HCT116 (cell line): Measurements from ENCODE around the gene PRPS1. TPM values are rescaled to one million over a fixed set of nuclear protein-coding genes. Genes with fewer than 3 reads are reported as not detected.

ENCODE experiments used
- ATAC-seq: fragments of 200-7000 bp; cut with Tn5 transposase; 2 replicates; pipeline ENCODE4 v1.9.1; 2020; ENCODE audit warnings: mild to moderate bottlenecking, moderate library complexity
- BruUV-seq: library from RNA; stranded (reverse); fragments of 400-500 nt; replicated peaks from 2 replicates; lab custom pipeline; 2021; lab: Mats Ljungman, UMichigan
- CTCF ChIA-PET: fragments of 300-600 bp; sonication (Branson Sonifier 250); formaldehyde crosslinking; loops from one replicate; lab custom pipeline; 2021; ENCODE audit warnings: antibody characterized with exemption; lab: Charles Lee
- POLR2A ChIA-PET: fragments of 300-600, 350-600 bp; sonication (Branson Sonifier 250); formaldehyde crosslinking; loops from one replicate; lab custom pipeline; 2021; ENCODE audit warnings: antibody characterized with exemption; lab: Charles Lee
- RAD21 ChIA-PET, 2 experiments: fragments of 300-600 bp; sonication (Branson Sonifier 250); formaldehyde crosslinking; loops; one replicate each; lab custom pipeline; 2023; ENCODE audit warnings: low total read pairs in 2 of 2; ENCODE audit not compliant: uncharacterized antibody in 2 of 2, unreplicated experiment in 2 of 2, low non-redundant PET in 1 of 2; lab: Charles Lee
- DNase-seq: peaks from one replicate; pipeline ENCODE4 v3.0.0-alpha.2; 2010; ENCODE audit warnings: low read depth, low spot score
- H2AFZ ChIP-seq: fragments of 200-600 bp; shearing (Covaris generic), sonication (generic); 2 replicates; pipeline ENCODE4 v1.6.1; 2017; ENCODE audit warnings: low read depth, mixed run types, mixed read lengths, antibody characterized with exemption, low read length; ENCODE audit not compliant: poor library complexity, severe bottlenecking
- H3K27ac ChIP-seq: 2 replicates; pipeline ENCODE4 v1.5.1; 2012; ENCODE audit warnings: low read depth, low read length
- H3K27me3 ChIP-seq: fragments of 200-600 bp; sonication (generic); 2 replicates; pipeline ENCODE4 v1.6.1; 2016; ENCODE audit warnings: mixed run types, low read length, mixed read lengths; ENCODE audit not compliant: insufficient read depth
- H3K36me3 ChIP-seq, 2 experiments: fragments of 200-500 bp in 1 of 2; fragments of 200-600 bp in 1 of 2; sonication (Bioruptor generic) in 1 of 2; sonication (generic) in 1 of 2; 2 replicates each; pipeline versions ENCODE4 v1.5.1 to v1.6.1; 2014 to 2016; ENCODE audit warnings: low read length in 2 of 2, inconsistent platforms in 1 of 2, mixed read lengths in 1 of 2, mixed run types in 1 of 2; ENCODE audit not compliant: insufficient read depth in 2 of 2, control insufficient read depth in 1 of 2
- H3K4me1 ChIP-seq, 2 experiments: fragments of 200-600 bp in 1 of 2; sonication (generic) in 1 of 2; 2 replicates each; pipeline versions ENCODE4 v1.5.1 to v1.6.1; 2012 to 2017; ENCODE audit warnings: low read length in 2 of 2, inconsistent platforms in 1 of 2, mild to moderate bottlenecking in 1 of 2, mixed read lengths in 1 of 2, mixed run types in 1 of 2, moderate library complexity in 1 of 2; ENCODE audit not compliant: insufficient read depth in 2 of 2, control insufficient read depth in 1 of 2
- H3K4me2 ChIP-seq: fragments of 200-600 bp; sonication (generic); 2 replicates; pipeline ENCODE4 v1.6.1; 2017; ENCODE audit warnings: mixed run types, low read length, mixed read lengths
- H3K4me3 ChIP-seq, 2 experiments: fragments of 200-600 bp in 1 of 2; sonication (generic) in 1 of 2; replicated peaks in 1 of 2; 2 replicates each; pipeline ENCODE4 v1.5.1; 2011 to 2016; ENCODE audit warnings: low read length in 2 of 2, control low read depth in 1 of 2, low read depth in 1 of 2, mild to moderate bottlenecking in 1 of 2, mixed read lengths in 1 of 2, mixed run types in 1 of 2
- H3K79me2 ChIP-seq: fragments of 200-600 bp; sonication (generic); 2 replicates; pipeline ENCODE4 v1.6.1; 2017; ENCODE audit warnings: mild to moderate bottlenecking, mixed run types, low read length, moderate library complexity, mixed read lengths; ENCODE audit not compliant: insufficient read depth
- H3K9ac ChIP-seq: fragments of 200-600 bp; sonication (generic); 2 replicates; pipeline ENCODE4 v1.6.1; 2016; ENCODE audit warnings: low read length, mixed read lengths
- H3K9me2 ChIP-seq: fragments of 200-600 bp; sonication (generic), shearing (Covaris generic); 2 replicates; pipeline ENCODE4 v1.6.1; 2017; ENCODE audit warnings: mixed run types, mild to moderate bottlenecking, moderate library complexity; ENCODE audit not compliant: insufficient read depth
- H3K9me3 ChIP-seq, 2 experiments: fragments of 200-500 bp in 1 of 2; fragments of 200-600 bp in 1 of 2; sonication (Bioruptor generic) in 1 of 2; sonication (generic) in 1 of 2; 2 replicates each; pipeline ENCODE4 v1.6.1; 2014 to 2017; ENCODE audit warnings: low read length in 2 of 2, mixed read lengths in 2 of 2, inconsistent platforms in 1 of 2, low read depth in 1 of 2, mild to moderate bottlenecking in 1 of 2, mixed run types in 1 of 2, moderate library complexity in 1 of 2; ENCODE audit not compliant: control insufficient read depth in 1 of 2, insufficient read depth in 1 of 2
- H4K20me1 ChIP-seq: fragments of 200-600 bp; sonication (generic), shearing (Covaris generic); 2 replicates; pipeline ENCODE4 v1.6.1; 2017; ENCODE audit warnings: mixed run types, mild to moderate bottlenecking, moderate library complexity; ENCODE audit not compliant: insufficient read depth
- CBX3 ChIP-seq: IDR thresholded peaks from 2 replicates; pipeline ENCODE4 v1.6.1; 2012; ENCODE audit warnings: low read depth
- CTCF ChIP-seq, 3 experiments: fragments of 200-600 bp in 1 of 3; sonication (generic) in 1 of 3; IDR thresholded peaks in 2 of 3; conservative IDR thresholded peaks in 1 of 3; 2 replicates each; pipeline ENCODE4 v1.5.1; 2012 to 2017; ENCODE audit warnings: low read depth in 2 of 3, low read length in 2 of 3, antibody characterized with exemption in 1 of 3, borderline replicate concordance in 1 of 3, control low read depth in 1 of 3, mild to moderate bottlenecking in 1 of 3, mixed read lengths in 1 of 3, mixed run types in 1 of 3, moderate library complexity in 1 of 3; ENCODE audit not compliant: insufficient read depth in 1 of 3
- ELF1 ChIP-seq: IDR thresholded peaks from 2 replicates; pipeline ENCODE4 v1.6.1; 2012; ENCODE audit warnings: low read depth, borderline replicate concordance
- POLR2AphosphoS5 ChIP-seq: IDR thresholded peaks from 2 replicates; pipeline ENCODE4 v1.6.1; 2011; ENCODE audit warnings: mild to moderate bottlenecking, low read depth, low read length, moderate library complexity
- SP1 ChIP-seq: IDR thresholded peaks from 2 replicates; pipeline ENCODE4 v1.6.1; 2012; ENCODE audit warnings: low read depth
- SRF ChIP-seq: IDR thresholded peaks from 2 replicates; pipeline ENCODE4 v1.6.1; 2012; ENCODE audit warnings: low read depth
- intact Hi-C: fragments of 100-400 bp; cut with micrococcal nuclease; formaldehyde crosslinking; loops from 2 replicates; pipeline ENCODE4 v1.10.0; 2022
- total RNA-seq: library from RNA; stranded (reverse); gene quantifications from one replicate; pipeline ENCODE4 v1.2.1, GENCODE V29; 2021; ENCODE audit not compliant: unreplicated experiment
- TF ChIP-seq, protein P1 (sequence below): IDR thresholded peaks from 2 replicates; pipeline ENCODE4 v1.6.1; 2012

Gene PRPS1
- total RNA-seq, 1 experiment from 2014 or later: 62.6 TPM

DNA sequence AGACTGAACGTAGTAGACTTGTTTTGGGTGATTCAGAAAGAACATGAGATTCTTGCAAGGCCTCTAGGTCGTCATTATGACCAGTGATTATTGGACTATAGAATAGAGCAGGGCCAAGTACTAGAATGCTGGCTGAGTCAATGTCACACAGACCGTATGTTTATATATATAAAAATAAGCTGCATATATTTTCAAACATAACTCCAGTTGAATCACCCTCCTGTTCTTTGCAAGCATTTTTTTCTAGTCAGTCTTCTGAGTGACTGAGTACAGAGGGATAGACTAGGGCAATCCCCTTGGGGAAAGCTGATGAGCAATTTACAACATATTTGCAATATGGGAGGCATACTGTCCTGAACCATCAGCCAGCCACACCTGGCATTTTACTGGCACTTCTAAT lies 48.4 kb upstream of the PRPS1 start:
- Histone ChIP-seq H3K4me2 (no peak overlapping the region), H3K9ac (no peak overlapping the region), H3K4me1 (no peaks in the 10 kb centered on the region), H3K27ac (no peak overlapping the region), H3K9me3 (no peaks in the 10 kb centered on the region), H2AFZ (no peak overlapping the region), H3K36me3 (no peaks in the 10 kb centered on the region), H3K4me3 (no peak overlapping the region), H3K9me2 (no peaks in the 10 kb centered on the region), H3K79me2 (no peaks in the 10 kb centered on the region), H4K20me1 (no peaks in the 10 kb centered on the region), H3K27me3 (no peaks in the 10 kb centered on the region)
- RAD21 ChIA-PET: no interaction called here
- TF ChIP-seq SRF: no peak
- no TSS peak for BruUV-seq
- CTCF ChIA-PET: no interaction called here
- DNase-seq (no peak), ATAC-seq (no peak)
- intact Hi-C loops: no loop called here
- POLR2A ChIA-PET: no interaction called here

DNA sequence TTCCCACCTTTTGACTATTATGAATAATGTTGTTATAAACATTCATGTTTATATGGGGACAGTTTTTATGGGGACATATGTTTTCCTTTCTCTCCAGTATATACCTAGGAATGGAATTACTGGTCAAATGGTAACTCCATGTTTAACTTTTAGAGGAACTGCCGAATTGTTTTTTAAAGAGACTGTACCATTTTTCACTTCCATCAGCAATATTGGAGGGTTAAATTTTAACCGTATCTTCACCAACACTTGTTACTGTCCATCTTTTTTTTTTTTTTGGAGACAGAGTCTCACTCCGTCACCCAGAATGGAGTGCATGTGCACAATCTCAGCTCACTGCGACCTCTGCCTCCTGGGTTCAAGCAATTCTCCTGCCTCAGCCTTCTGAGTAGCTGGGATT lies 46.4 kb upstream of the PRPS1 start:
- H3K9ac ChIP-seq: no peak overlapping the region
- ChIA-PET RAD21 (no interaction called here), POLR2A (no interaction called here), CTCF (no interaction called here)
- no peaks in the 10 kb centered on the region for H3K9me3 ChIP-seq
- H2AFZ ChIP-seq: no peak overlapping the region
- BruUV-seq: no TSS peak
- no peaks in the 10 kb centered on the region for H3K4me1 ChIP-seq
- intact Hi-C loops: no loop called here
- no peak overlapping the region for H3K27ac ChIP-seq
- no peak overlapping the region for H3K4me2 ChIP-seq
- H4K20me1 ChIP-seq: no peaks in the 10 kb centered on the region
- no peak for DNase-seq
- no peak for ATAC-seq
- H3K27me3 ChIP-seq: no peaks in the 10 kb centered on the region
- no peaks in the 10 kb centered on the region for H3K9me2 ChIP-seq
- TF ChIP-seq, protein P1, sequence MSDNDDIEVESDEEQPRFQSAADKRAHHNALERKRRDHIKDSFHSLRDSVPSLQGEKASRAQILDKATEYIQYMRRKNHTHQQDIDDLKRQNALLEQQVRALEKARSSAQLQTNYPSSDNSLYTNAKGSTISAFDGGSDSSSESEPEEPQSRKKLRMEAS: no peak
- TF ChIP-seq ELF1: no peak
- TF ChIP-seq CBX3: no peak
- TF ChIP-seq SP1: no peak
- TF ChIP-seq CTCF (IDR thresholded peaks at IDR 0.05 in 2 of 3, conservative IDR thresholded peaks at IDR 0.05 in 1 of 3; ENCODE audit: borderline replicate concordance in 1 of 3, insufficient read depth in 1 of 3, low read depth in 2 of 3, low read length in 2 of 3): no peak
- no peak for TF ChIP-seq POLR2AphosphoS5
- no peaks in the 10 kb centered on the region for H3K79me2 ChIP-seq
- H3K4me3 ChIP-seq: no peak overlapping the region
- H3K36me3 ChIP-seq: no peaks in the 10 kb centered on the region
